Neuronal stem cell (in vitro differentiated cells): ENCODE measurements around the gene SLC7A5.
A peak's percentile ranks its signal among the peaks of the same experiment; 100 is the strongest.
"Not testable (repeated sequence)": the region's sequence is repeated elsewhere in the genome, so short reads cannot be mapped to it uniquely, and the experiment has no call there.

Experiments used
- DNase-seq: peaks from one replicate; pipeline ENCODE4 v3.0.0-alpha.2; 2013; ENCODE audit warnings: low spot score
- H2AFZ ChIP-seq: one replicate; pipeline ENCODE4 v1.6.1; 2013; ENCODE audit warnings: mild to moderate bottlenecking, low read length, inconsistent platforms
- H2AK5ac ChIP-seq: 2 replicates; pipeline ENCODE4 v1.6.1; 2013; ENCODE audit warnings: low read depth, mild to moderate bottlenecking, inconsistent platforms, low read length, moderate library complexity, mixed read lengths
- H2BK120ac ChIP-seq: 2 replicates; pipeline ENCODE4 v1.6.1; 2013; ENCODE audit warnings: low read depth, mild to moderate bottlenecking, inconsistent platforms, low read length, moderate library complexity, mixed read lengths
- H2BK12ac ChIP-seq: one replicate; pipeline ENCODE4 v1.6.1; 2013; ENCODE audit warnings: low read length, inconsistent platforms
- H2BK15ac ChIP-seq: 2 replicates; pipeline ENCODE4 v1.6.1; 2013; ENCODE audit warnings: mild to moderate bottlenecking, low read length, inconsistent platforms, mixed read lengths
- H2BK5ac ChIP-seq: one replicate; pipeline ENCODE4 v1.6.1; 2013; ENCODE audit warnings: inconsistent platforms, mild to moderate bottlenecking, low read length, moderate library complexity
- H3K14ac ChIP-seq: one replicate; pipeline ENCODE4 v1.6.1; 2013; ENCODE audit warnings: low read length, inconsistent platforms
- H3K18ac ChIP-seq: 2 replicates; pipeline ENCODE4 v1.6.1; 2013; ENCODE audit warnings: low read length, inconsistent platforms
- H3K23ac ChIP-seq: 2 replicates; pipeline ENCODE4 v1.6.1; 2013; ENCODE audit warnings: low read depth, mild to moderate bottlenecking, mixed read lengths, low read length, inconsistent platforms; ENCODE audit not compliant: poor library complexity
- H3K27ac ChIP-seq: replicated peaks from 3 replicates; pipeline ENCODE4 v1.5.1; 2013; ENCODE audit warnings: low read length, inconsistent platforms
- H3K27me3 ChIP-seq, 3 experiments: 2 replicates each; pipeline ENCODE4 v1.6.1; 2013; ENCODE audit warnings: low read length in 3 of 3, mild to moderate bottlenecking in 2 of 3, inconsistent platforms in 1 of 3, low read depth in 1 of 3, mixed read lengths in 1 of 3, moderate library complexity in 1 of 3; ENCODE audit not compliant: control insufficient read depth in 3 of 3, insufficient read depth in 3 of 3
- H3K36me3 ChIP-seq, 2 donors: replicated peaks in 1 of 2; 2 replicates each; pipeline ENCODE4 v1.6.1; 2013; ENCODE audit warnings: low read length in 2 of 2; ENCODE audit not compliant: control insufficient read depth in 2 of 2, insufficient read depth in 2 of 2
- H3K4ac ChIP-seq: 2 replicates; pipeline ENCODE4 v1.6.1; 2013; ENCODE audit warnings: inconsistent platforms, mild to moderate bottlenecking, low read length, moderate library complexity
- H3K4me1 ChIP-seq, 2 donors: 1 replicate in 1 of 2; 2 replicates in 1 of 2; pipeline ENCODE4 v1.6.1; 2013; ENCODE audit warnings: low read length in 2 of 2, low read depth in 1 of 2; ENCODE audit not compliant: control insufficient read depth in 2 of 2, insufficient read depth in 1 of 2
- H3K4me2 ChIP-seq: one replicate; pipeline ENCODE4 v1.6.1; 2013; ENCODE audit warnings: mild to moderate bottlenecking, low read length, inconsistent platforms; ENCODE audit not compliant: insufficient read depth, poor library complexity, severe bottlenecking
- H3K4me3 ChIP-seq, 2 donors: 2 replicates each; pipeline ENCODE4 v1.5.1; 2013; ENCODE audit warnings: low read length in 2 of 2, mild to moderate bottlenecking in 2 of 2, inconsistent platforms in 1 of 2, moderate library complexity in 1 of 2
- H3K79me1 ChIP-seq: one replicate; pipeline ENCODE4 v1.6.1; 2013; ENCODE audit warnings: low read depth, mild to moderate bottlenecking, inconsistent platforms, low read length, moderate library complexity
- H3K9ac ChIP-seq: one replicate; pipeline ENCODE4 v1.6.1; 2013; ENCODE audit warnings: mild to moderate bottlenecking, low read depth, low read length, inconsistent platforms; ENCODE audit not compliant: poor library complexity
- H3K9me3 ChIP-seq, 2 donors: replicated peaks in 1 of 2; 2 replicates each; pipeline versions ENCODE3 to v1.6.1; 2013; ENCODE audit warnings: low read length in 2 of 2, mild to moderate bottlenecking in 2 of 2, inconsistent platforms in 1 of 2, low read depth in 1 of 2, mixed read lengths in 1 of 2, moderate library complexity in 1 of 2; ENCODE audit not compliant: control insufficient read depth in 2 of 2, insufficient read depth in 1 of 2
- H4K8ac ChIP-seq: one replicate; pipeline ENCODE4 v1.6.1; 2013; ENCODE audit warnings: low read depth, mild to moderate bottlenecking, inconsistent platforms, low read length, moderate library complexity
- H4K91ac ChIP-seq: one replicate; pipeline ENCODE4 v1.6.1; 2013; ENCODE audit warnings: low read length, low read depth, mild to moderate bottlenecking, inconsistent platforms; ENCODE audit not compliant: poor library complexity
- WGBS, 2 donors: extraction: QIAGEN DNeasy Blood & Tissue Kit; methylation state at CpG; one replicate each; pipeline ENCODE4 v1.1.7; 2013; ENCODE audit warnings: missing lambda C conversion rate in 2 of 2, mixed read lengths in 1 of 2; ENCODE audit not compliant: insufficient read length in 2 of 2, insufficient replicate concordance in 1 of 2; ENCODE audit errors: extremely low coverage in 2 of 2; 5-methylcytosine and 5-hydroxymethylcytosine counted together

The SLC7A5 gene

GRCh38 chr16:87895641-87896141 is 26.4 kb upstream of the SLC7A5 start:
- Histone ChIP-seq H2BK5ac (no peak overlapping the region), H3K4me3 (no peak overlapping the region), H3K9ac (no peak overlapping the region), H2BK120ac (no peak overlapping the region), H3K36me3 (no peaks in the 10 kb centered on the region), H2BK12ac (no peak overlapping the region), H2BK15ac (no peak overlapping the region), H2AFZ (no peak overlapping the region), H4K91ac (no peak overlapping the region), H3K4ac (no peak overlapping the region), H3K14ac (no peak overlapping the region), H2AK5ac (no peak overlapping the region), H3K18ac (peak overlapping the region; percentile 3), H3K23ac (no peak overlapping the region), H3K4me1 (no peaks in the 10 kb centered on the region), H3K27ac (no peak overlapping the region), H3K27me3 (peaks cover 0 to 6% (median 0%) of the 10 kb centered on the region in 3 experiments), H3K4me2 (no peak overlapping the region), H4K8ac (no peak overlapping the region), H3K9me3 (no peaks in the 10 kb centered on the region), H3K79me1 (no peaks in the 10 kb centered on the region)
- no CpG with 5 or more reads among the region's 10 CpGs for WGBS, 2 donors
- DNase-seq = no peak

- H4K91ac ChIP-seq, H3K79me1 ChIP-seq, H3K36me3 ChIP-seq, H3K27ac ChIP-seq, H2BK120ac ChIP-seq, H3K9ac ChIP-seq, H3K4ac ChIP-seq, H3K23ac ChIP-seq, H3K14ac ChIP-seq, H2BK12ac ChIP-seq, H2AK5ac ChIP-seq, H3K4me3 ChIP-seq, H3K4me2 ChIP-seq, H3K18ac ChIP-seq, H4K8ac ChIP-seq, H3K9me3 ChIP-seq, H2AFZ ChIP-seq, H3K4me1 ChIP-seq, DNase-seq, H3K27me3 ChIP-seq, H2BK5ac ChIP-seq, H2BK15ac ChIP-seq: not testable (repeated sequence)
- no CpG with 5 or more reads among the region's 4 CpGs for WGBS, 2 donors
These were observed 24.7 kb upstream of the SLC7A5 start for GRCh38 chr16:87894005-87894404.

GRCh38 chr16:87891764-87892163 is 22.5 kb upstream of the SLC7A5 start:
- Histone ChIP-seq H3K4me3 (no peak overlapping the region), H2BK12ac (no peak overlapping the region), H3K4ac (no peak overlapping the region), H2BK5ac (no peak overlapping the region), H3K23ac (no peak overlapping the region), H2BK120ac (no peak overlapping the region), H3K79me1 (no peaks in the 10 kb centered on the region), H3K4me1 (no peaks in the 10 kb centered on the region), H4K8ac (no peak overlapping the region), H2AK5ac (no peak overlapping the region), H2AFZ (no peak overlapping the region), H3K9me3 (no peaks in the 10 kb centered on the region), H3K4me2 (no peak overlapping the region), H3K9ac (no peak overlapping the region), H3K18ac (no peak overlapping the region), H3K27ac (no peak overlapping the region), H3K27me3 (peaks cover 0 to 3% (median 0%) of the 10 kb centered on the region in 3 experiments), H3K14ac (no peak overlapping the region), H3K36me3 (no peaks in the 10 kb centered on the region), H2BK15ac (no peak overlapping the region), H4K91ac (no peak overlapping the region)
- no CpG with 5 or more reads among the region's 21 CpGs for WGBS, 2 donors
- DNase-seq = no peak

GRCh38 chr16:87889762-87890161 is 20.5 kb upstream of the SLC7A5 start:
- not testable (repeated sequence) for H2BK12ac ChIP-seq, H3K9ac ChIP-seq, DNase-seq, H2BK5ac ChIP-seq, H3K4me2 ChIP-seq, H3K4me3 ChIP-seq, H2AK5ac ChIP-seq, H4K8ac ChIP-seq, H2AFZ ChIP-seq, H3K79me1 ChIP-seq, H4K91ac ChIP-seq, H3K18ac ChIP-seq, H3K4me1 ChIP-seq, H2BK120ac ChIP-seq, H3K27ac ChIP-seq, H3K36me3 ChIP-seq, H3K9me3 ChIP-seq, H3K23ac ChIP-seq, H3K4ac ChIP-seq, H3K14ac ChIP-seq, H2BK15ac ChIP-seq, H3K27me3 ChIP-seq
- WGBS, 2 donors = no CpG with 5 or more reads among the region's 10 CpGs
